Ovary (tissue), 9 donors: Measurements from ENCODE around the gene TRIO. TPM values are rescaled to one million over a fixed set of nuclear protein-coding genes. Genes with fewer than 3 reads are reported as not detected.

Source experiments
- DNase-seq, 5 donors: peaks; one replicate each; pipeline ENCODE4 v3.0.0-alpha.2; 2019 to 2020
- H3K27ac ChIP-seq, 2 donors: fragments of 200-600 bp; one replicate each; pipeline versions ENCODE4 v1.5.1 to v1.8.0; 2019 to 2022
- H3K27me3 ChIP-seq: fragments of 200-600 bp; one replicate; pipeline ENCODE4 v1.8.0; 2022
- H3K36me3 ChIP-seq: fragments of 200-600 bp; sonication (generic); one replicate; pipeline ENCODE4 v1.5.1; 2019
- H3K4me1 ChIP-seq: one replicate; pipeline ENCODE4 v1.8.1; 2013; ENCODE audit warnings: mild to moderate bottlenecking, moderate library complexity; ENCODE audit not compliant: insufficient read depth
- H3K4me3 ChIP-seq: fragments of 200-600 bp; sonication (generic); one replicate; pipeline ENCODE4 v1.5.1; 2017
- H3K9me3 ChIP-seq, 2 donors: fragments of 200-600 bp in 1 of 2; sonication (generic) in 1 of 2; one replicate each; pipeline versions ENCODE4 v1.5.1 to v1.8.1; 2013 to 2019; ENCODE audit warnings: mild to moderate bottlenecking in 1 of 2, moderate library complexity in 1 of 2
- EP300 ChIP-seq: sonication (generic); formaldehyde crosslinking; IDR thresholded peaks from one replicate; pipeline ENCODE4 v1.6.1; 2017; ENCODE audit warnings: antibody characterized with exemption
- POLR2A ChIP-seq: fragments of 450-650 bp; IDR thresholded peaks from one replicate; pipeline ENCODE4 v1.6.1; 2017; ENCODE audit warnings: antibody characterized with exemption, mild to moderate bottlenecking, moderate library complexity
- WGBS, 3 donors: extraction: QIAGEN DNeasy Blood & Tissue Kit in 1 of 3; methylation state at CpG; one replicate each; pipeline versions ENCODE4 v1.1.5 to v1.1.7; 2013 to 2017; 5-methylcytosine and 5-hydroxymethylcytosine counted together
- intact Hi-C, 4 donors: fragments of 100-400 bp; cut with DNase I; formaldehyde crosslinking; loops; one replicate each; pipeline versions ENCODE4 v1.11.0 to v1.15.1; 2022 to 2023
- polyA plus RNA-seq, 2 donors: library from polyadenylated mRNA; stranded (reverse); fragments of 200-250 nt in 1 of 2; fragments of 350-450 nt in 1 of 2; fragmentation: Illumina TruSeq in 1 of 2; extraction: RNeasy Lipid Tissue Mini Kit (QIAGEN cat#74804) in 1 of 2; gene quantifications; one replicate each; pipeline ENCODE4 v1.2.3, GENCODE V29; 2013 to 2014
- total RNA-seq, 7 donors: library from RNA; depleted of rRNA in 2 of 7; stranded (reverse); fragments of >200 nt in 2 of 7; fragmentation: NEBNext Ultra II Directional in 3 of 7; extraction: Animal tissue kit (Norgen Biotek cat#: 25700) in 3 of 7; gene quantifications; one replicate each; pipeline versions ENCODE4 v1.1.0 to v1.2.4, GENCODE V29; 2016 to 2023
- TF ChIP-seq, protein P1 (sequence below), 3 donors: fragments of 450-650 bp in 2 of 3; fragments of 200-600 bp in 1 of 3; IDR thresholded peaks; one replicate each; pipeline versions ENCODE4 v1.5.1 to v1.8.0; 2016 to 2022; ENCODE audit warnings: antibody characterized with exemption in 3 of 3, mild to moderate bottlenecking in 1 of 3
- donor health status: DM: no; HTN: no; CAD: no; lungs with moderate emphysema.
- donor health status: DM: no; HTN: no; CAD: no.
- donor health status: Bipolar disorder and iron deficiency.
- donor health status: DM: yes; HTN: yes; CAD: no.
- donor health status: DM: no; HTN: no; CAD: no.
- donor health status: DM: yes; HTN: yes; CAD: no.

TRIO gene
- total and polyA plus RNA-seq, 9 donors, result 58.4 to 268 (median 125) TPM

DNA sequence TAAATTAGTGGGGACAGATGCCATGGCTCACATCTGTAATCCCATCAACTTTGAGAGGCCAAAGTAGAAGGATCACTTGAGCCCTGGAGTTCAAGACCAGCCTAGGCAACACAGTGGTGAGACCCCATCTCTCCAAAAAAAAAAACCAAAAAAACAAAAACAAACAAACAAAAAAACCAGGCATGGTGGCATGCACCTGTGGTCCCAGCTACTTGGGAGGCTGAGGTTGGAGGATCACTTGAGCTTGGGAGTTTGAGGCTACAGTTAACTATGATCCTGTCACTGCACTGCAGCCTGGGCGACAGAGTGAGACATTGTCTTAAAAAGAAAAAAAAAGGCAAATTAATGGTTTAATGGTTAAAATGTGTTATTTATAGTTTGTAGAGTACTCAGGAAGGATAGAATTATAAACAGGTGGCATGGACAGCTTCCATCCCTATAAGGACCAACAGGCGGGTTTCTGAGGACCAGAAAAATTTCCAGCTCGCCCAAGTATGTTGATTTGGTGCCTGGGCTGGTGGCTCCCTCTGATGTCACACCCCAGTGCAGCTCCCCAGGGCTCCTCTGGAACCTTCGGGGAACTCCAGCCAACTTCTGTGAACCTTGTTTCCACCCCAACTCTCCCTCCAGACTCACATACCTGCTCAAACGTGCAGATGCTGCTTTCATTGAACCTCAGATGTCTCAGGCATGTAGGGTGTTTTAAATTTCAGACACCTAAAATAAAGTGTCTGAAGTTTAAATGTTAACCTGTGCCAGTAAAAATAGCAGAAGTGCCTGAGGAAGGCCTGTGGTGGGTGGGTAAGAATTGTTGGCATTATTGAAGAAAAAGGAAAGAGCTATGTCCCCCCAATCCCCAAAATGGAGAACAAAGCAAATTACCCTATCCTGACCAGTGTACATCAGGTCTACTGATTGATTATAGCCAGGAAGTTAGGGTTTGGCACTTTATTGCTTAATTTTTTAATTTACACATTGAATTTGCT is 69.0 kb downstream of the TRIO start:
- Histone ChIP-seq H3K9me3 (no peaks in the 10 kb centered on the region), H3K27ac (no peak overlapping the region), H3K27me3 (no peaks in the 10 kb centered on the region), H3K36me3 (no peaks in the 10 kb centered on the region), H3K4me1 (peaks cover 20% of the 10 kb centered on the region), H3K4me3 (no peak overlapping the region)
- WGBS, 3 donors, result 78 to 87% (median 84%) methylated on average over 5 of the region's 5 CpGs
- TF ChIP-seq, protein P1, sequence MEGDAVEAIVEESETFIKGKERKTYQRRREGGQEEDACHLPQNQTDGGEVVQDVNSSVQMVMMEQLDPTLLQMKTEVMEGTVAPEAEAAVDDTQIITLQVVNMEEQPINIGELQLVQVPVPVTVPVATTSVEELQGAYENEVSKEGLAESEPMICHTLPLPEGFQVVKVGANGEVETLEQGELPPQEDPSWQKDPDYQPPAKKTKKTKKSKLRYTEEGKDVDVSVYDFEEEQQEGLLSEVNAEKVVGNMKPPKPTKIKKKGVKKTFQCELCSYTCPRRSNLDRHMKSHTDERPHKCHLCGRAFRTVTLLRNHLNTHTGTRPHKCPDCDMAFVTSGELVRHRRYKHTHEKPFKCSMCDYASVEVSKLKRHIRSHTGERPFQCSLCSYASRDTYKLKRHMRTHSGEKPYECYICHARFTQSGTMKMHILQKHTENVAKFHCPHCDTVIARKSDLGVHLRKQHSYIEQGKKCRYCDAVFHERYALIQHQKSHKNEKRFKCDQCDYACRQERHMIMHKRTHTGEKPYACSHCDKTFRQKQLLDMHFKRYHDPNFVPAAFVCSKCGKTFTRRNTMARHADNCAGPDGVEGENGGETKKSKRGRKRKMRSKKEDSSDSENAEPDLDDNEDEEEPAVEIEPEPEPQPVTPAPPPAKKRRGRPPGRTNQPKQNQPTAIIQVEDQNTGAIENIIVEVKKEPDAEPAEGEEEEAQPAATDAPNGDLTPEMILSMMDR (IDR thresholded peaks at IDR 0.05), result no peak
- TF ChIP-seq POLR2A, result no peak
- TF ChIP-seq EP300, result no peak
- intact Hi-C loops, result loop anchor here in 3 of 4 donors (5.0 to 10.0 kb wide), 2 partner anchors 67 to 1435 kb away; partner anchors contain the start of gene TRIO (in 2 of the 3)
- DNase-seq, result no peak

DNA sequence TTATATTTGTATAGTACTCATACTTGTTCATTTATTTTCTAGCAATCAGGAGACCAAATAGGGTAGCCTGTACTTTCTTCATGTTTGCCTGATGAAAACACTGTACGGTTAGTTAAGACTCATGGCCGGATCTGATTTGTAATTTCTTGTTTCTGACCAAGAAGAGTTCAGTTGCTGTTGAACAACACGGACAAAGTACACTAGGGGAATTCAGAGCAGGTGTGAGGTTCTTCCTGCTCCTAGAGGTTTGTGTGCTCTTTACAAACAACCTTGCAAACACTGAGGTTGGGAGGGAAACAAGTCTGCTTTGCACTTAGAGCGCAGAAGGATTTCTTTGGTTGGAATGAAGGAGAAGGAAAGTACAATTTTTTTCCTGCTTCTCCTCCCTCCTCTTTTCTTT is 69.7 kb downstream of the TRIO start:
- DNase-seq, result no peak
- intact Hi-C loops, result loop anchor here in 3 of 4 donors (5.0 to 10.0 kb wide), 2 partner anchors 68 to 1434 kb away; partner anchors contain the start of gene TRIO (in 2 of the 3)
- 36 to 52% (median 36%) methylated on average over 4 of the region's 4 CpGs for WGBS, 3 donors
- Histone ChIP-seq H3K27me3 (no peaks in the 10 kb centered on the region), H3K4me1 (peaks cover 19% of the 10 kb centered on the region), H3K27ac (no peak overlapping the region), H3K36me3 (no peaks in the 10 kb centered on the region), H3K9me3 (no peaks in the 10 kb centered on the region), H3K4me3 (no peak overlapping the region)
- no peak for TF ChIP-seq POLR2A
- TF ChIP-seq EP300, result no peak
- TF ChIP-seq, protein P1 (IDR thresholded peaks at IDR 0.05), result no peak

DNA sequence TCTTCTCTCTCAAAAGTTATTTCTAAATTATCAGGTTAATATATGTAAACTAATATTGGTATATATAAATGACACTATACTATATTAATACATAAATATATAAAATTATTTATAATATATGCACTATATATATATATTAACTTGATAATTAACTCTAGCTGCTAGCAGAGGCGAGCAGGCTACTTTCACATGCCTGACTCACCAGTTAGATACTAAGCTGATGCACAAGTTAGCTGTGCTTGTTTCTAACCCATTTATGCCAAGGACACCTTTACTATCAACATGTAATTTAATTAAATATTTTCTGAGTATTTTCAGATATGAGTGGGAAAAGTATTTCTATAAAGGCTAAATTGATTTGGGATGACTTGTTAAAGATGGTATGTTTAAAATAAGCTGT is 70.1 kb downstream of the TRIO start:
- H3K36me3 ChIP-seq, result no peaks in the 10 kb centered on the region
- no peaks in the 10 kb centered on the region for H3K27me3 ChIP-seq
- TF ChIP-seq, protein P1 (IDR thresholded peaks at IDR 0.05), result no peak
- no peak for TF ChIP-seq POLR2A
- H3K4me3 ChIP-seq, result no peak overlapping the region
- intact Hi-C loops, result loop anchor here in 3 of 4 donors (5.0 to 10.0 kb wide), 2 partner anchors 68 to 1434 kb away; partner anchors contain the start of gene TRIO (in 2 of the 3)
- H3K9me3 ChIP-seq, result no peaks in the 10 kb centered on the region
- 22 to 59% (median 35%) methylated on average over 1 of the region's 1 CpG for WGBS, 3 donors
- DNase-seq, result no peak
- no peak overlapping the region for H3K27ac ChIP-seq
- H3K4me1 ChIP-seq, result peaks cover 21% of the 10 kb centered on the region

DNA sequence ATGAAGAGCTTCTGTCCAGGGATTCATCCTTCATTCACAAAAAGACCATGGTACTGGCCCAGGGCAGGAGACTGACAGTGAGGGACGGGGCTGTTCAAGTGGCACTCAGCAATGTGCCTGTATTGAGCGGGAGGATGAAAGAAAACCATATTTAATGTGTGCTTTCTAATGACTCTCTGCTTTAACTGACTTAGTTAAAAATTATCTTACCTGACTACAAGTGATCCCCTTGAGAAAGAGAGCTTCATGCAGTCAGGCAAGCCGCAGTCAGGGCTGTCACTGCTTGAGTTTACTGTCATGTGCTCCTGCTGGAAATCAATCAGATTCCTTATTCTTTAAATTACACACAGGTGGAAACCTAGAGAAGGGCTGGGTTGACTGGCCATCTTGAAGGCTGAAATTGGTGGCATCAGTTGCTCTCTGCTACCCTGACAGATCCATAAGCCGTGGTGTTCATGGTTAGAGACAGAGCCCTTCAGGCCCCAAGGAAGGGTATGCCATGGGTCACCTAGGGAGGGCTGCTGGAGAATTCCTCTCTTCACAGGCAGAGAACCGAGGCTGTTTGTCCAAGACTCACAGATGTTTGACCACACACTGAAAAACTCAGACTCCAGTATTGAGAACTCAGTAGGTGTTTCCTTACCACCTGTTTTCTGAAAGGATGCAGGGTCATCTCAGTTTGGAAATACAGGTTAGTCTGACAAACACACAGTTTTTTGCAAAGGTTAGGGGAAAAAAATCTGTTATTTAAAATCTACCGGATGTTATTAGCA is 70.9 kb downstream of the TRIO start:
- intact Hi-C loops, result loop anchor here in 3 of 4 donors (5.0 to 10.0 kb wide), 2 partner anchors 69 to 1433 kb away; partner anchors contain the start of gene TRIO (in 2 of the 3)
- no peaks in the 10 kb centered on the region for H3K27me3 ChIP-seq
- H3K4me1 ChIP-seq, result peaks cover 26% of the 10 kb centered on the region
- no peaks in the 10 kb centered on the region for H3K36me3 ChIP-seq
- no peak for DNase-seq
- H3K27ac ChIP-seq, result no peak overlapping the region
- H3K9me3 ChIP-seq, result no peaks in the 10 kb centered on the region
- TF ChIP-seq EP300, result no peak
- TF ChIP-seq, protein P1 (IDR thresholded peaks at IDR 0.05), result no peak
- TF ChIP-seq POLR2A, result no peak
- 56 to 77% (median 66%) methylated on average over 6 of the region's 6 CpGs for WGBS, 3 donors
- no peak overlapping the region for H3K4me3 ChIP-seq
